Measurements from ENCODE around the gene CST2. TPM values are rescaled to one million over a fixed set of nuclear protein-coding genes. Genes with fewer than 3 reads are reported as not detected.

Gene CST2
- total RNA-seq, 1 experiment from 2014 or later = not detected

GRCh38 chr20:23857962-23858595 lies 31.6 kb upstream of the CST2 start:
- H3K23ac ChIP-seq (ENCODE audit: insufficient read length, low read depth, low read length) = no peak overlapping the region
- peak overlapping the region in 2 of 3 experiments; percentile 63 to 66; a peak in 2 of 7 replicates for H3K27ac Mint-ChIP-seq
- no peak overlapping the region for H4K5ac ChIP-seq (ENCODE audit: insufficient read length, low read depth, low read length)
- no peak overlapping the region for H4K8ac ChIP-seq (replicated peaks; ENCODE audit: insufficient read length, low read depth, low read length)
- no peak overlapping the region for H2BK20ac ChIP-seq (ENCODE audit: low read depth, low read length, poor library complexity, severe bottlenecking)
- H2BK5ac ChIP-seq (ENCODE audit: insufficient read length, low read length) = no peak overlapping the region
- WGBS (ENCODE audit: extremely low coverage, insufficient read length, low lambda C conversion rate) = no CpG with 5 or more reads among the region's 9 CpGs
- no peak overlapping the region for H3K18ac ChIP-seq (ENCODE audit: insufficient read length, low read depth, low read length)
- H3K79me1 ChIP-seq (ENCODE audit: insufficient read depth, low read depth, low read length, poor library complexity, severe bottlenecking) = no peaks in the 10 kb centered on the region
- peaks cover 34% of the 10 kb centered on the region in 2 experiments for H3K4me1 Mint-ChIP-seq
- no peaks in the 10 kb centered on the region for H3K79me2 ChIP-seq (ENCODE audit: insufficient read depth, low read length)
- no peak overlapping the region for H3K9ac ChIP-seq (ENCODE audit: extremely low read depth, insufficient read length, low read length)
- peaks cover 2 to 3% of the 10 kb centered on the region in 2 experiments; a peak in 2 of 5 replicates for H3K9me3 Mint-ChIP-seq
- H3K4me3 Mint-ChIP-seq = peak overlapping the region in 1 of 2 experiments; percentile 5; a peak in 1 of 5 replicates
- H3K4me2 ChIP-seq (ENCODE audit: insufficient read depth, insufficient read length, low read length) = no peak overlapping the region
- H2BK12ac ChIP-seq (ENCODE audit: insufficient read length, low read depth, low read length) = no peak overlapping the region
- H4K20me1 ChIP-seq (ENCODE audit: control insufficient read depth, insufficient read depth, insufficient read length) = no peaks in the 10 kb centered on the region
- no peak overlapping the region for H2BK120ac ChIP-seq (ENCODE audit: low read depth, low read length, poor library complexity, severe bottlenecking)
- H3K56ac ChIP-seq (ENCODE audit: insufficient read length, low read depth, low read length) = no peak overlapping the region
- no peak overlapping the region for H3K4ac ChIP-seq (ENCODE audit: low read depth, low read length)
- H3K23me2 ChIP-seq (ENCODE audit: insufficient read length, low read depth, low read length, poor library complexity, severe bottlenecking) = no peaks in the 10 kb centered on the region
- no peak overlapping the region for H4K91ac ChIP-seq (ENCODE audit: insufficient read length, low read depth, low read length)
- DNase-seq = peak; percentile 66
- no peaks in the 10 kb centered on the region for H3K9me3 ChIP-seq (ENCODE audit: control insufficient read depth, low read depth, low read length)
- no peaks in the 10 kb centered on the region for H3K27me3 ChIP-seq (ENCODE audit: insufficient read depth, low read length)
- no peak overlapping the region for H3K27ac ChIP-seq (ENCODE audit: insufficient read length, low read depth, low read length)
- H3K36me3 Mint-ChIP-seq (ENCODE audit: insufficient read depth in 1 of 3, low read depth in 3 of 3) = peaks cover 0 to 1% (median 0%) of the 10 kb centered on the region in 3 experiments; a peak in 1 of 7 replicates
- no peak overlapping the region for H3T11ph ChIP-seq (ENCODE audit: low read length)
- no peak overlapping the region for H2AFZ ChIP-seq (ENCODE audit: low read length)
- no peak overlapping the region for H3K14ac ChIP-seq (ENCODE audit: insufficient read depth, low read length)
- H3K27me3 Mint-ChIP-seq (ENCODE audit: low read depth) = peaks cover 2% of the 10 kb centered on the region; the same call in 1 of the 2 replicates
- no peaks in the 10 kb centered on the region for H3K4me1 ChIP-seq (ENCODE audit: insufficient read depth, low read length)
- H2BK15ac ChIP-seq (ENCODE audit: low read depth, low read length) = no peak overlapping the region
- no peak overlapping the region for H2AK5ac ChIP-seq (ENCODE audit: insufficient read length, low read length)
- TF ChIP-seq, protein P1, sequence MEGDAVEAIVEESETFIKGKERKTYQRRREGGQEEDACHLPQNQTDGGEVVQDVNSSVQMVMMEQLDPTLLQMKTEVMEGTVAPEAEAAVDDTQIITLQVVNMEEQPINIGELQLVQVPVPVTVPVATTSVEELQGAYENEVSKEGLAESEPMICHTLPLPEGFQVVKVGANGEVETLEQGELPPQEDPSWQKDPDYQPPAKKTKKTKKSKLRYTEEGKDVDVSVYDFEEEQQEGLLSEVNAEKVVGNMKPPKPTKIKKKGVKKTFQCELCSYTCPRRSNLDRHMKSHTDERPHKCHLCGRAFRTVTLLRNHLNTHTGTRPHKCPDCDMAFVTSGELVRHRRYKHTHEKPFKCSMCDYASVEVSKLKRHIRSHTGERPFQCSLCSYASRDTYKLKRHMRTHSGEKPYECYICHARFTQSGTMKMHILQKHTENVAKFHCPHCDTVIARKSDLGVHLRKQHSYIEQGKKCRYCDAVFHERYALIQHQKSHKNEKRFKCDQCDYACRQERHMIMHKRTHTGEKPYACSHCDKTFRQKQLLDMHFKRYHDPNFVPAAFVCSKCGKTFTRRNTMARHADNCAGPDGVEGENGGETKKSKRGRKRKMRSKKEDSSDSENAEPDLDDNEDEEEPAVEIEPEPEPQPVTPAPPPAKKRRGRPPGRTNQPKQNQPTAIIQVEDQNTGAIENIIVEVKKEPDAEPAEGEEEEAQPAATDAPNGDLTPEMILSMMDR (conservative IDR thresholded peaks at IDR 0.05) = no peak
